Stimulated activated CD4-positive, alpha-beta T cell treated with anti-CD3 and anti-CD28 coated beads, Interleukin-15, amount 100 ng/mL, for 48 hours (primary cell): ENCODE results near the gene SLAMF1.

Experiments used
- DNase-seq, 2 donors: peaks; one replicate each; pipeline ENCODE4 v3.0.0-alpha.2; 2020; ENCODE audit warnings: low read depth in 2 of 2

Gene SLAMF1

GRCh38 chr1:160625321-160625720 lies 21.5 kb downstream of the SLAMF1 start:
- no peak for DNase-seq

- no peak for DNase-seq
Measured at GRCh38 chr1:160624464-160624863, 22.4 kb downstream of the SLAMF1 start.

GRCh38 chr1:160623862-160624261 lies 23.0 kb downstream of the SLAMF1 start:
- DNase-seq, result no peak

GRCh38 chr1:160623227-160623633 lies 23.6 kb downstream of the SLAMF1 start:
- no peak for DNase-seq

GRCh38 chr1:160622501-160623226 lies 24.2 kb downstream of the SLAMF1 start:
- no peak for DNase-seq

- DNase-seq, result no peak
Measured at GRCh38 chr1:160621633-160622413, 25.0 kb downstream of the SLAMF1 start.

GRCh38 chr1:160620942-160621632 lies 25.8 kb downstream of the SLAMF1 start:
- no peak for DNase-seq

GRCh38 chr1:160619742-160620277 lies 27.0 kb downstream of the SLAMF1 start:
- no peak for DNase-seq

GRCh38 chr1:160618763-160619274 lies 28.0 kb downstream of the SLAMF1 start:
- no peak for DNase-seq

- no peak for DNase-seq
Measured at GRCh38 chr1:160618327-160618726, 28.5 kb downstream of the SLAMF1 start.

GRCh38 chr1:160615660-160616059 lies 31.2 kb downstream of the SLAMF1 start:
- DNase-seq, result no peak

GRCh38 chr1:160614410-160614809 lies 32.4 kb downstream of the SLAMF1 start:
- DNase-seq, result no peak

- no peak for DNase-seq
Measured at GRCh38 chr1:160612613-160613218, 34.1 kb downstream of the SLAMF1 start.

- DNase-seq, result no peak
Measured at GRCh38 chr1:160610569-160611242, 36.1 kb downstream of the SLAMF1 start.

GRCh38 chr1:160608941-160609340 lies 37.9 kb downstream of the SLAMF1 start:
- no peak for DNase-seq

- no peak for DNase-seq
Measured at GRCh38 chr1:160608514-160608913, 38.3 kb downstream of the SLAMF1 start.

- DNase-seq, result no peak
Measured at GRCh38 chr1:160608057-160608456, 38.8 kb downstream of the SLAMF1 start.

GRCh38 chr1:160607672-160608032 lies 39.2 kb downstream of the SLAMF1 start:
- no peak for DNase-seq

GRCh38 chr1:160607011-160607671 lies 39.7 kb downstream of the SLAMF1 start:
- DNase-seq, result no peak

GRCh38 chr1:160606611-160607010 lies 40.2 kb downstream of the SLAMF1 start:
- no peak for DNase-seq
